Hematopoietic multipotent progenitor cell treated with erythropoietin and hydrocortisone succinate and interleukin-3 and kit ligand, for 8 days (in vitro differentiated cells): Measurements from ENCODE around the gene EXOC6B.

Source experiments
- DNase-seq: peaks from one replicate; pipeline ENCODE4 v3.0.0-alpha.2; 2015

The EXOC6B gene

GRCh38 chr2:72204156-72204785 lies 621.6 kb downstream of the EXOC6B start:
- DNase-seq, result no peak

GRCh38 chr2:72198532-72199241 lies 627.1 kb downstream of the EXOC6B start:
- no peak for DNase-seq

GRCh38 chr2:72193723-72194122 lies 632.1 kb downstream of the EXOC6B start:
- no peak for DNase-seq

DNA sequence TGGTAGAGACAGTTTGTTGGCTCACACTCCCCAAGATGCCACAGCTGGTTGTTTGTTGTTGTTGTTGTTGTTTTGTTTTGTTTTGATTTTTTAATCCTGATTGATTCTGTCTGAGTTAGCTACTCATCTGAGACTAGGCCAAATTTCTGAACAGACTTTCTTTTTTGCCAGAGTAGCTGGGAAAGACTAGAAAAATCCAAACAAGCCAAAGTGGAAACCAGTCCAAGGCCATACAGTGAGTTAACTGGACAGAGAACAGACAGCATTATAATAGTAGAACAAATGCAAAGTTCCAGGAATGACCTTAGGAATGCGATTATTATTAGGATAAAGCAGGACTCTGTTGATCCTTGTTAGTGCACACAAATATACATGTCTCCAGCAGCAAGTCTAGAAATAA lies 634.4 kb downstream of the EXOC6B start:
- DNase-seq, result no peak

GRCh38 chr2:72185206-72185605 lies 640.6 kb downstream of the EXOC6B start:
- no peak for DNase-seq

GRCh38 chr2:72183466-72183865 lies 642.4 kb downstream of the EXOC6B start:
- DNase-seq, result no peak

DNA sequence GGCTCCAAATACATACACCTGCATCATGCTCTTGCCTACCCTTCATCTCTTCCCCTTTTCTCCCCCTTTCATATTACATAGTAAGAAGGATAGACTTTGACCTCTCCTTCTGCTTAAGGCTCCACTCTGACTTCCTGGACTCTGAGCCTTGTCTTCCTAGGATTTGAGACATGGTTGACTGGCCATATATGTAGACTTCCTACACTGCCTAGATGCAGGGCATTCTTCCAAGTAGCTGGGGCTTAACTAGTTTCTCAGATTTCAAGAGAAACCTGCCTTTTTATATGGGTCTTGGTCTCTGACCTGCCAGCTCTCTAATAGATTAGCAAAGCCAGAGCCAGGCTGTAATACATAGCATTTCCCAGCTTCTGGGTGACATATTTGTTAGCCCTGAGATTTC lies 642.8 kb downstream of the EXOC6B start:
- DNase-seq, result no peak

DNA sequence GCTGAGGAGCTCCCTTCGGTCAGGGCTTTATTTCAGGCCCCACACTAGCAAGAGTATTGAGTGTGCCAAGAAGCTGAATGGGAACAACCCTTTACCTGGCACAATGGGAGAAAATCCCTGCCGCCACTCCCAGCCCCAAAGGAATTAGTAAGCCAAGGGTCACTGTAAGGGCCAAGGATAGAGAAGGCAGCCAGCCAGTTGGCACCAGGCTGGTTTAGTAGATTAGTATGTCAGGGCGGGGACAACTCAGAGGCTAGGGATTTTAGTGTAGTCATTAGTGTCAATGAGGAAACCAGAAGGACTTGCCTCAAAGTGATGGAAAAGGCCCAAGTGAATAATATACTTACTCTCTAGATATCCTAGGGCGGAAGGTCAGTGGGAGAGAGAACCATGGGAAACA lies 643.3 kb downstream of the EXOC6B start:
- DNase-seq, result no peak

GRCh38 chr2:72181616-72182015 lies 644.2 kb downstream of the EXOC6B start:
- DNase-seq, result no peak

- no peak for DNase-seq
These were observed 645.5 kb downstream of the EXOC6B start for GRCh38 chr2:72180351-72180750.

DNA sequence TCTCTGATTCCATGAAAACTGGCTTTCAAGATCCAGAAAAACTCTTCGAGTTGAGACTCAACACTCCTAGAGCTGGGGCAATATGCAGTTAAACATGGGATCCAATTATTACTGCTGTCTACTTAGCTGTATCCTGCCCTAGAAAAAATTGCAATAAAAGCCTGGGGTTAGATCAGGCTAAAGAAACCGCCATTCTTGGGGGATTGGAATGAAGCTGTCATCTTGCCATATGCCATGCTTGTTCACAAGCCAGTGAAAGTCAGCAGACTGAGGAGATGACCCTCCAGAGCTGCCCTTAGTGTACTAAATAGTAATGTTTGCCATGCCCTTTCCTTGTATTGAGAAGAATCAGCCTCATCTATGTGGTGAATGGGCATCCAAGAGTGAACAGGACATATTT lies 647.3 kb downstream of the EXOC6B start:
- DNase-seq, result no peak

GRCh38 chr2:72176281-72176680 lies 649.6 kb downstream of the EXOC6B start:
- no peak for DNase-seq

- no peak for DNase-seq
These were observed 650.2 kb downstream of the EXOC6B start for GRCh38 chr2:72175636-72176035.

- DNase-seq, result no peak
These were observed 652.1 kb downstream of the EXOC6B start for GRCh38 chr2:72173640-72174321.

GRCh38 chr2:72172478-72172877 lies 653.4 kb downstream of the EXOC6B start:
- no peak for DNase-seq

GRCh38 chr2:72166279-72166678 lies 659.6 kb downstream of the EXOC6B start:
- DNase-seq, result no peak

DNA sequence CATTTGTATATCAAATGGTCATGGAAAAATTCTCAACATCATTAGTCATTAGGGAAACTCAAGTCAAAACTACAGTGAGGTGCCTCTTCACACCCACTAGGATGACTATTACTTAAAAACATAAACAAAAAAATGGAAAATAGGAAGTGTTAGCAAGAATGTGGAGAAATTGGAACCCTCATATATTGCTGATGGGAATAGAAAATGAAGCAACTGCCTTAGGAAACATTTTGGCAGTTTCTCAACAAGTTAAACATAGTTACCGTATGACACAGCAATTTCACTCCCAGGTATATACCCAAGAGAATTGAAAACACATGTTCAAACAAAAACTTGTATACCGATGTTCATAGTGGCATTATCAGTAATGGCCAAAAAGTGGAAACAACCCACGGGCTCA lies 660.0 kb downstream of the EXOC6B start:
- DNase-seq, result no peak

GRCh38 chr2:72162574-72162973 lies 663.3 kb downstream of the EXOC6B start:
- DNase-seq, result no peak

DNA sequence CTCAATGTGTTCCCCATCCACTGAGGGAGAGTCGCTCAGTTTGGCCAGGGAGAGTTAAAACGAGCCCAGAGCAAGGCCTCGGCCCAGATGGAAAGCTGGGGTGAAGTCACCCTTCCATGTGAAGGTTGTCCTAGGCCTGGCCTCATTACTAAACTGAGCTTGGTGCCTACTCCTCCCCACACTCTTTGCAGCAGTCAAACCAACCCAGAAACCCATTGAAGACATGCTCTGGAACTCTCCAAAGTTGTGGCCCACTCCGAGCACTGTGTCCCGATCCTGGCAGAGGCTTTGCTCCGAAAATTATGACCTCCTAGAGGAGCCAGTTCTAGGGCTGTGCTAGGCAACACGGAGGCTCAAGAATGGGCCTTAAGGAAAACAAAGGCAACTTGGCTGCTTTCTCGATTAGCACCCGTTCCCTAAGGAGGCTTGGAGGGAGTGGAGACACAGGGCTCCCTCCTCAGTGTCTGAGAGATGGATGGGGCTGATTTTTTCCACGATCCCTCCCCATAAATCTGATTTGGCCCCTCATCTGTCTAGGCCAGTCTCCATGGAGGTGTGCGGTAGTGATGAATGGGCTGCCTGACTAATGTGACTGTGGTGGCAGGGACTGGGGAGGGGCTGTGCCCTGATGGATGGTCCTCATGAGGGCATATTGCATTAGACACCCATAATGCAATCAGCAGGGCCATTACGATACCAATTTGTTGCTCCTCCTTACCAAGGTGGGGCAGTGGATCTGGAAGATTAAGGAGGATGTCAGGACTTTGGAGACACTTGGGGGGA lies 666.4 kb downstream of the EXOC6B start:
- DNase-seq, result no peak

DNA sequence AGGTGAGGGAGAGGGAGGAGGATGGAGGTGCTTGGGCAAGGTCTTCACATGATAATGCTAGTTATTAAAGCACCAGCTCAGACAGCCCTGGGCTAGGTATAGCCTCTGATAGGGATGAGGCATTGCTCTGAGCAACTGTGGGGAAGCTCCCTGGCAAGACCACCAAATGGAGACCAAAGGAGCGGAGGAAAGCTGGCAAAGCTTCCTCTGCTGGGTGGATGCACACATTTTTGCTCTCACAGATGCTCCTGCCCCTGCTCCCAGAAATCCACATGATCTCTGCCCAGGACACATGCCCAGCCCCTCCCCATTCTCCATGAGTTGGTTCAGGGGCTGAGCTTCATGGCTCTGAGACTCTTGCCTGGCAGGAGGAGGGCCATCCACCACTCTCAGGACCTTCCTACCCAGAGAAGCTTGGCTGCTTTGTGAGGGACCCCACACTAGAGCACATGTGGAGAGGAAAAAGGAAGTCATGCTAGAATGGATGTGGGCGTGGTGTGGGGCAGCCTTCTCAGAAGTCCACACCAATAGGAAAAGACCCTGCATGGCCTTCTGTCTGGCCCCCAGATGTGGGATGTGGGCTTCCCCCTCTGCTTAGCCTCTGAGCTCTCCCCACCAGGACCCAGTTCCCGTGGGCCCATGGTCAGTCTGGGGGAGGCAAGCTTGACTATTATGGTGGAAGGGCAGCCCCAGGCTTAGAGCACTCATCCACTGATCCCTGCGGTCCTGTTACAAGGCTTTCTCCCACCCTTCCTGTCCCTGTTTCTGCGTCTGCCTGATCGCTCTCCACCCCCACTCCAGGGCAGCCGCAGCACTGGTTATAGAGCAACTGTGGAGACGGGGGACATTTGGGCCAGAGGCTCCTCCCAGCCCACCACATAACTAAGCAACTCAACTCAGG lies 667.7 kb downstream of the EXOC6B start:
- DNase-seq, result no peak

DNA sequence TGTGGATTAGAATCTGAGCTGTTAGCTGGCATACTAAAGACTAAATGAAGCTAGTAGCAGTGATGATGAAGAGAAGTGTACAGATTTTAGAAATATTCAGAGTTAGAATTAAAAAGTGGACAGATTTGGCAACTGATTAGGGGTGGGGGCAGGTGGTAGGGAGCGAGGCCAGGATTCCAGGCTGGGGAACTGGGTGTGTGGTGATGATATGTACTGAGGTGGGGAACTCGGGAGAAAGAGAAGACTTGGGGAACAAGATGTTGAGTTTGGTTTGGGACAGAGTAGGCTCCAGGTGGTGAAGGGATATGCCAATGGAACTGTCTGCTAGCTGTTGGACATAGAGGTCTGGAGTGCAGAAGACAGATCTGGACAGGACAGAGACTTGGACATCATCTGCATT lies 669.0 kb downstream of the EXOC6B start:
- no peak for DNase-seq

GRCh38 chr2:72155737-72156136 lies 670.1 kb downstream of the EXOC6B start:
- no peak for DNase-seq
